Activated T-cell treated with anti-CD3 and anti-CD28 coated beads, Interleukin-2, amount 50 U/mL, for 72 hours (primary cell): ENCODE results near the gene DNAH5. TPM values are rescaled to one million over a fixed set of nuclear protein-coding genes. Genes with fewer than 3 reads are reported as not detected.

Experiments
- ATAC-seq, 2 donors: fragments of 150-1000 bp; cut with Tn5 transposase; replicated peaks in 1 of 2; 2 replicates each; pipeline ENCODE4 v1.10.0; 2021; ENCODE audit warnings: moderate library complexity in 2 of 2, mild to moderate bottlenecking in 1 of 2
- DNase-seq, 2 donors: peaks; one replicate each; pipeline ENCODE4 v3.0.0; 2021 to 2022; ENCODE audit warnings: mixed read lengths in 1 of 2
- H3K27ac Mint-ChIP-seq: one replicate; pipeline ENCODE4 v1.8.0; 2022; ENCODE audit warnings: mild to moderate bottlenecking, moderate library complexity, mixed read lengths
- H3K27me3 Mint-ChIP-seq: one replicate; pipeline ENCODE4 v1.8.0; 2022; ENCODE audit warnings: low read depth, mixed read lengths
- H3K36me3 Mint-ChIP-seq, 2 donors: one replicate each; pipeline ENCODE4 v1.8.0; 2022; ENCODE audit warnings: mixed read lengths in 2 of 2, mild to moderate bottlenecking in 1 of 2; ENCODE audit not compliant: insufficient read depth in 2 of 2
- H3K4me1 Mint-ChIP-seq: one replicate; pipeline ENCODE4 v1.8.0; 2022; ENCODE audit warnings: low read depth, mixed read lengths
- H3K4me3 Mint-ChIP-seq, 2 donors: one replicate each; pipeline ENCODE4 v1.8.0; 2022; ENCODE audit warnings: mild to moderate bottlenecking in 2 of 2, mixed read lengths in 2 of 2, moderate library complexity in 2 of 2
- H3K9me3 Mint-ChIP-seq, 2 donors: one replicate each; pipeline ENCODE4 v1.8.0; 2022; ENCODE audit warnings: mixed read lengths in 2 of 2
- total RNA-seq, 2 donors: library from RNA; stranded (reverse); gene quantifications; one replicate each; pipeline ENCODE4 v1.2.3, GENCODE V29; 2022

DNAH5 gene
- total RNA-seq, 2 donors from 2014 or later: not detected

- peaks cover 2 to 9% of the 10 kb centered on the region in 2 donors for H3K9me3 Mint-ChIP-seq
- H3K36me3 Mint-ChIP-seq: no peaks in the 10 kb centered on the region
- no peak for ATAC-seq
- H3K4me3 Mint-ChIP-seq: no peak overlapping the region
- no peak for DNase-seq
- no peaks in the 10 kb centered on the region for H3K27me3 Mint-ChIP-seq
- H3K4me1 Mint-ChIP-seq: no peaks in the 10 kb centered on the region
- no peak overlapping the region for H3K27ac Mint-ChIP-seq
These were observed 158.6 kb downstream of the DNAH5 start for GRCh38 chr5:13785781-13786415.

GRCh38 chr5:13783726-13784125, 160.8 kb downstream of the DNAH5 start:
- no peak overlapping the region for H3K4me3 Mint-ChIP-seq
- no peak for ATAC-seq

GRCh38 chr5:13780081-13780480, 164.4 kb downstream of the DNAH5 start:
- H3K27ac Mint-ChIP-seq: no peak overlapping the region
- no peaks in the 10 kb centered on the region for H3K27me3 Mint-ChIP-seq
- H3K9me3 Mint-ChIP-seq: peaks cover 6 to 19% of the 10 kb centered on the region in 2 donors
- no peaks in the 10 kb centered on the region for H3K36me3 Mint-ChIP-seq
- ATAC-seq (no peak), DNase-seq (no peak)
- no peaks in the 10 kb centered on the region for H3K4me1 Mint-ChIP-seq
- no peak overlapping the region for H3K4me3 Mint-ChIP-seq

More at GRCh38 chr5:13783726-13784125, 160.8 kb downstream of the DNAH5 start:
- Mint-ChIP-seq H3K27me3 (no peaks in the 10 kb centered on the region), H3K9me3 (peaks cover 4 to 13% of the 10 kb centered on the region in 2 donors), H3K36me3 (no peaks in the 10 kb centered on the region), H3K4me1 (no peaks in the 10 kb centered on the region), H3K27ac (no peak overlapping the region)
- no peak for DNase-seq

GRCh38 chr5:13773649-13774048, 170.8 kb downstream of the DNAH5 start:
- DNase-seq (no peak), ATAC-seq (no peak)
- Mint-ChIP-seq H3K4me3 (no peak overlapping the region), H3K9me3 (peaks cover 8 to 13% of the 10 kb centered on the region in 2 donors), H3K4me1 (no peaks in the 10 kb centered on the region), H3K27ac (no peak overlapping the region), H3K36me3 (no peaks in the 10 kb centered on the region), H3K27me3 (no peaks in the 10 kb centered on the region)

- Mint-ChIP-seq H3K36me3 (no peaks in the 10 kb centered on the region), H3K27me3 (no peaks in the 10 kb centered on the region), H3K4me1 (no peaks in the 10 kb centered on the region), H3K9me3 (peaks cover 3 to 17% of the 10 kb centered on the region in 2 donors), H3K4me3 (no peak overlapping the region), H3K27ac (no peak overlapping the region)
- ATAC-seq (no peak), DNase-seq (no peak)
These were observed 173.4 kb downstream of the DNAH5 start for GRCh38 chr5:13771011-13771571.

- peaks cover 0 to 11% of the 10 kb centered on the region in 2 donors for H3K9me3 Mint-ChIP-seq
- no peak overlapping the region for H3K27ac Mint-ChIP-seq
- H3K36me3 Mint-ChIP-seq: no peaks in the 10 kb centered on the region
- no peaks in the 10 kb centered on the region for H3K4me1 Mint-ChIP-seq
- DNase-seq: no peak
- no peak overlapping the region for H3K4me3 Mint-ChIP-seq
- no peak for ATAC-seq
- H3K27me3 Mint-ChIP-seq: no peaks in the 10 kb centered on the region
These were observed 178.3 kb downstream of the DNAH5 start for GRCh38 chr5:13766236-13766635.

GRCh38 chr5:13763719-13764118, 180.8 kb downstream of the DNAH5 start:
- ATAC-seq: no peak
- Mint-ChIP-seq H3K27ac (no peak overlapping the region), H3K4me3 (no peak overlapping the region), H3K9me3 (peaks cover 0 to 13% of the 10 kb centered on the region in 2 donors), H3K27me3 (no peaks in the 10 kb centered on the region), H3K36me3 (no peaks in the 10 kb centered on the region), H3K4me1 (no peaks in the 10 kb centered on the region)
- no peak for DNase-seq

- no peak for ATAC-seq
- Mint-ChIP-seq H3K36me3 (no peaks in the 10 kb centered on the region), H3K9me3 (peaks cover 2 to 3% of the 10 kb centered on the region in 2 donors), H3K4me1 (no peaks in the 10 kb centered on the region), H3K27me3 (no peaks in the 10 kb centered on the region), H3K4me3 (no peak overlapping the region), H3K27ac (no peak overlapping the region)
- no peak for DNase-seq
These were observed 194.7 kb downstream of the DNAH5 start for GRCh38 chr5:13749766-13750165.

GRCh38 chr5:13746026-13746425, 198.5 kb downstream of the DNAH5 start:
- Mint-ChIP-seq H3K27ac (no peak overlapping the region), H3K36me3 (no peaks in the 10 kb centered on the region), H3K4me1 (no peaks in the 10 kb centered on the region), H3K27me3 (no peaks in the 10 kb centered on the region), H3K4me3 (no peak overlapping the region), H3K9me3 (peaks cover 2 to 5% of the 10 kb centered on the region in 2 donors)
- DNase-seq: no peak
- no peak for ATAC-seq

- Mint-ChIP-seq H3K27me3 (no peaks in the 10 kb centered on the region), H3K36me3 (no peaks in the 10 kb centered on the region), H3K27ac (no peak overlapping the region), H3K9me3 (peaks cover 3 to 5% of the 10 kb centered on the region in 2 donors), H3K4me3 (no peak overlapping the region), H3K4me1 (no peaks in the 10 kb centered on the region)
- DNase-seq: no peak
- no peak for ATAC-seq
These were observed 199.0 kb downstream of the DNAH5 start for GRCh38 chr5:13745508-13745907.

- Mint-ChIP-seq H3K4me1 (no peaks in the 10 kb centered on the region), H3K9me3 (peaks cover 10 to 12% of the 10 kb centered on the region in 2 donors), H3K4me3 (no peak overlapping the region), H3K36me3 (no peaks in the 10 kb centered on the region), H3K27ac (no peak overlapping the region), H3K27me3 (no peaks in the 10 kb centered on the region)
- DNase-seq (no peak), ATAC-seq (no peak)
These were observed 204.0 kb downstream of the DNAH5 start for GRCh38 chr5:13740471-13740870.

- DNase-seq (no peak), ATAC-seq (no peak)
- no peak overlapping the region for H3K27ac Mint-ChIP-seq
- H3K9me3 Mint-ChIP-seq: peaks cover 12 to 13% of the 10 kb centered on the region in 2 donors
- no peaks in the 10 kb centered on the region for H3K27me3 Mint-ChIP-seq
- H3K4me3 Mint-ChIP-seq: no peak overlapping the region
- H3K4me1 Mint-ChIP-seq: no peaks in the 10 kb centered on the region
- no peaks in the 10 kb centered on the region for H3K36me3 Mint-ChIP-seq
These were observed 205.0 kb downstream of the DNAH5 start for GRCh38 chr5:13739479-13739878.

GRCh38 chr5:13735691-13736090, 208.8 kb downstream of the DNAH5 start:
- no peak overlapping the region for H3K4me3 Mint-ChIP-seq
- ATAC-seq: no peak
- H3K36me3 Mint-ChIP-seq: no peaks in the 10 kb centered on the region
- peaks cover 10 to 13% of the 10 kb centered on the region in 2 donors for H3K9me3 Mint-ChIP-seq
- no peaks in the 10 kb centered on the region for H3K4me1 Mint-ChIP-seq
- DNase-seq: no peak
- no peaks in the 10 kb centered on the region for H3K27me3 Mint-ChIP-seq
- H3K27ac Mint-ChIP-seq: no peak overlapping the region

GRCh38 chr5:13731121-13731628, 213.3 kb downstream of the DNAH5 start:
- Mint-ChIP-seq H3K4me1 (no peaks in the 10 kb centered on the region), H3K9me3 (peaks cover 6 to 7% of the 10 kb centered on the region in 2 donors), H3K27me3 (no peaks in the 10 kb centered on the region), H3K4me3 (no peak overlapping the region), H3K36me3 (no peaks in the 10 kb centered on the region), H3K27ac (no peak overlapping the region)
- no peak for ATAC-seq
- no peak for DNase-seq
